ENCODE data around the gene TRAF3IP1.

Gene TRAF3IP1

GRCh38 chr2:238291550-238292281 lies 28.6 kb upstream of the TRAF3IP1 start:
- Histone ChIP-seq H2AFZ (ENCODE audit: low read depth, low read length) (no peak overlapping the region), H3K9me3 (ENCODE audit: low read length) (no peaks in the 10 kb centered on the region), H3K4me1 (ENCODE audit: insufficient read depth, low read length) (peaks cover 27% of the 10 kb centered on the region), H3K36me3 (ENCODE audit: insufficient read depth, low read length) (no peaks in the 10 kb centered on the region), H3K4me3 (ENCODE audit: low read length) (no peak overlapping the region), H3K27me3 (ENCODE audit: insufficient read depth, low read length) (peaks cover 7% of the 10 kb centered on the region)

GRCh38 chr2:238294046-238294392 lies 26.3 kb upstream of the TRAF3IP1 start:
- Histone ChIP-seq H3K27me3 (ENCODE audit: insufficient read depth, low read length) (peaks cover 11% of the 10 kb centered on the region), H2AFZ (ENCODE audit: low read depth, low read length) (no peak overlapping the region), H3K4me3 (ENCODE audit: low read length) (no peak overlapping the region), H3K4me1 (ENCODE audit: insufficient read depth, low read length) (peaks cover 12% of the 10 kb centered on the region), H3K36me3 (ENCODE audit: insufficient read depth, low read length) (no peaks in the 10 kb centered on the region), H3K9me3 (ENCODE audit: low read length) (no peaks in the 10 kb centered on the region)

GRCh38 chr2:238294393-238295143 lies 25.8 kb upstream of the TRAF3IP1 start:
- Histone ChIP-seq H3K4me3 (ENCODE audit: low read length) (no peak overlapping the region), H3K4me1 (ENCODE audit: insufficient read depth, low read length) (peaks cover 8% of the 10 kb centered on the region), H3K9me3 (ENCODE audit: low read length) (no peaks in the 10 kb centered on the region), H3K36me3 (ENCODE audit: insufficient read depth, low read length) (no peaks in the 10 kb centered on the region), H2AFZ (ENCODE audit: low read depth, low read length) (no peak overlapping the region), H3K27me3 (ENCODE audit: insufficient read depth, low read length) (peaks cover 11% of the 10 kb centered on the region)

- no peaks in the 10 kb centered on the region for H3K9me3 ChIP-seq (ENCODE audit: low read length)
- H3K36me3 ChIP-seq (ENCODE audit: insufficient read depth, low read length) = no peaks in the 10 kb centered on the region
- H3K4me1 ChIP-seq (ENCODE audit: insufficient read depth, low read length) = no peaks in the 10 kb centered on the region
- H2AFZ ChIP-seq (ENCODE audit: low read depth, low read length) = no peak overlapping the region
- H3K27me3 ChIP-seq (ENCODE audit: insufficient read depth, low read length) = peaks cover 11% of the 10 kb centered on the region
- no peak overlapping the region for H3K4me3 ChIP-seq (ENCODE audit: low read length)
Measured at GRCh38 chr2:238295144-238296112, 24.9 kb upstream of the TRAF3IP1 start.

GRCh38 chr2:238296638-238297457 lies 23.5 kb upstream of the TRAF3IP1 start:
- Histone ChIP-seq H3K27me3 (ENCODE audit: insufficient read depth, low read length) (peaks cover 11% of the 10 kb centered on the region), H2AFZ (ENCODE audit: low read depth, low read length) (no peak overlapping the region), H3K36me3 (ENCODE audit: insufficient read depth, low read length) (no peaks in the 10 kb centered on the region), H3K4me3 (ENCODE audit: low read length) (no peak overlapping the region), H3K4me1 (ENCODE audit: insufficient read depth, low read length) (no peaks in the 10 kb centered on the region), H3K9me3 (ENCODE audit: low read length) (no peaks in the 10 kb centered on the region)

GRCh38 chr2:238299803-238300202 lies 20.5 kb upstream of the TRAF3IP1 start:
- no peaks in the 10 kb centered on the region for H3K36me3 ChIP-seq (ENCODE audit: insufficient read depth, low read length)
- no peak overlapping the region for H3K4me3 ChIP-seq (ENCODE audit: low read length)
- H3K4me1 ChIP-seq (ENCODE audit: insufficient read depth, low read length) = no peaks in the 10 kb centered on the region
- no peaks in the 10 kb centered on the region for H3K9me3 ChIP-seq (ENCODE audit: low read length)
- H3K27me3 ChIP-seq (ENCODE audit: insufficient read depth, low read length) = peaks cover 11% of the 10 kb centered on the region
- H2AFZ ChIP-seq (ENCODE audit: low read depth, low read length) = no peak overlapping the region

GRCh38 chr2:238302087-238302486 lies 18.2 kb upstream of the TRAF3IP1 start:
- Histone ChIP-seq H3K4me1 (ENCODE audit: insufficient read depth, low read length) (no peaks in the 10 kb centered on the region), H2AFZ (ENCODE audit: low read depth, low read length) (no peak overlapping the region), H3K36me3 (ENCODE audit: insufficient read depth, low read length) (no peaks in the 10 kb centered on the region), H3K4me3 (ENCODE audit: low read length) (no peak overlapping the region), H3K27me3 (ENCODE audit: insufficient read depth, low read length) (peaks cover under 1% of the 10 kb centered on the region), H3K9me3 (ENCODE audit: low read length) (no peaks in the 10 kb centered on the region)

- H2AFZ ChIP-seq (ENCODE audit: low read depth, low read length) = no peak overlapping the region
- H3K27me3 ChIP-seq (ENCODE audit: insufficient read depth, low read length) = no peaks in the 10 kb centered on the region
- H3K4me1 ChIP-seq (ENCODE audit: insufficient read depth, low read length) = no peaks in the 10 kb centered on the region
Measured at GRCh38 chr2:238302751-238303150, 17.6 kb upstream of the TRAF3IP1 start.

GRCh38 chr2:238304116-238304515 lies 16.2 kb upstream of the TRAF3IP1 start:
- Histone ChIP-seq H3K9me3 (ENCODE audit: low read length) (no peaks in the 10 kb centered on the region), H3K4me1 (ENCODE audit: insufficient read depth, low read length) (no peaks in the 10 kb centered on the region), H3K4me3 (ENCODE audit: low read length) (no peak overlapping the region), H2AFZ (ENCODE audit: low read depth, low read length) (no peak overlapping the region), H3K36me3 (ENCODE audit: insufficient read depth, low read length) (no peaks in the 10 kb centered on the region), H3K27me3 (ENCODE audit: insufficient read depth, low read length) (no peaks in the 10 kb centered on the region)

More at GRCh38 chr2:238302751-238303150, 17.6 kb upstream of the TRAF3IP1 start:
- Histone ChIP-seq H3K4me3 (ENCODE audit: low read length) (no peak overlapping the region), H3K36me3 (ENCODE audit: insufficient read depth, low read length) (no peaks in the 10 kb centered on the region), H3K9me3 (ENCODE audit: low read length) (no peaks in the 10 kb centered on the region)

- H3K9me3 ChIP-seq (ENCODE audit: low read length) = no peaks in the 10 kb centered on the region
- no peaks in the 10 kb centered on the region for H3K27me3 ChIP-seq (ENCODE audit: insufficient read depth, low read length)
- no peaks in the 10 kb centered on the region for H3K36me3 ChIP-seq (ENCODE audit: insufficient read depth, low read length)
- H3K4me3 ChIP-seq (ENCODE audit: low read length) = no peak overlapping the region
- no peaks in the 10 kb centered on the region for H3K4me1 ChIP-seq (ENCODE audit: insufficient read depth, low read length)
- no peak overlapping the region for H2AFZ ChIP-seq (ENCODE audit: low read depth, low read length)
Measured at GRCh38 chr2:238305092-238305862, 15.0 kb upstream of the TRAF3IP1 start.

- H3K27me3 ChIP-seq (ENCODE audit: insufficient read depth, low read length) = no peaks in the 10 kb centered on the region
- H3K4me1 ChIP-seq (ENCODE audit: insufficient read depth, low read length) = no peaks in the 10 kb centered on the region
- no peak overlapping the region for H2AFZ ChIP-seq (ENCODE audit: low read depth, low read length)
- no peak overlapping the region for H3K4me3 ChIP-seq (ENCODE audit: low read length)
- no peaks in the 10 kb centered on the region for H3K9me3 ChIP-seq (ENCODE audit: low read length)
- no peaks in the 10 kb centered on the region for H3K36me3 ChIP-seq (ENCODE audit: insufficient read depth, low read length)
Measured at GRCh38 chr2:238305965-238306671, 14.2 kb upstream of the TRAF3IP1 start.

Measured in neuron (in vitro differentiated cells).